Measurements from ENCODE around the gene BLVRA. TPM values are rescaled to one million over a fixed set of nuclear protein-coding genes. Genes with fewer than 3 reads are reported as not detected.
"Not testable (repeated sequence)": the region's sequence is repeated elsewhere in the genome, so short reads cannot be mapped to it uniquely, and the experiment has no call there.

BLVRA gene
- total RNA-seq, 1 donor from 2014 or later = 39.3 TPM

DNA sequence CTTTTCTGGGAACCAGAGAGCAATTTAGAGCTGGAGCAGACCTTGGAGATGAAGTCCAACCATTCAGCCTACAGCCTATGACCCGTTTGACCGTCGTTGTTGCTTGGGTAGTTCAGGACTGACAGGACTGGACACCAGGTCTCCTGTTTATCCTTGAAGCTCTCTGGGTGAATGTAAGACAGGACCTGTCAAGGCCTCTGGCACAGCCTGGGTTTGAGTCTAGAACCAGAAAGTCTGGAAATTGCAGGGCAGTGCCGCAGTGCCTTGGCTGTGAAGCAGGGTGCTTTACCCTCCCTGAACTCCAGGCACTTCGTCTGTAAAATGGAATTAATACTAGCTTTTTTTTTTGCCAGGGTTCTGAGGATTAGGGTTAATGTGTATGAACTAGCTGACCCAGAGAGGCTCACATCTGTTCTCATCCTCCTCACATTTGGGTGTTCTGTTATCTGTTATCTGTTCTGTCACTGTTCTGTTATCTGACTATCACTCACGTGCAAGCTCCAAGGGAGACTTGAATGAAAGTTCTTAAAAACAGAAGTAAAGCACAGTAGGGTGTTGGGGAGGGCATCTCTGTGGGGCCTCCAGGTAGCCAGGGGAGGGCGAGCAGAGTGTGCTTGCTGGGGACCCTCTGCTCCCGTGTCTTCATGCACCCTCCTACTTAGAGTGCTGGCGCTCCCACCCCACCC is 9.9 kb downstream of the BLVRA start:
- DNase-seq (ENCODE audit: extremely low read depth, low read depth, low spot score) = no peak

DNA sequence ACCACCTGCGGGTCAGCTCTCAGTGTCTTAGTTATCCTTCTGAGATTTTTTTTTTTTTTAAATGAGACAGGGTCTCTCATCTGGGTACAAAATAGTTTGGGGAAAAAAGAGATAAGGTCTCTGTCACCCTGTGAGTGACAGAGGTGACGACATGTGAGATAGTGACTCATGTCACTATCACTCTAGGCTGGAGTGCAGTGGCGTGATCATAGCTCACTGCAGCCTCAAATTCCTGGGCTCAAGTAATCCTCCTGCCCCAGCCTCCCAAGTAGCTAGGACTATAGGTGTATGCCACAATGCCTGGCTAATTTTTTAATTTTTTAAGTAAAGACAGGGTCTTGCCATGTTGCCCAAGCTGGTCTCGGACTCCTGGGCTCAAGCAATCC is 10.4 kb downstream of the BLVRA start:
- no peak for DNase-seq (ENCODE audit: extremely low read depth, low read depth, low spot score)

DNA sequence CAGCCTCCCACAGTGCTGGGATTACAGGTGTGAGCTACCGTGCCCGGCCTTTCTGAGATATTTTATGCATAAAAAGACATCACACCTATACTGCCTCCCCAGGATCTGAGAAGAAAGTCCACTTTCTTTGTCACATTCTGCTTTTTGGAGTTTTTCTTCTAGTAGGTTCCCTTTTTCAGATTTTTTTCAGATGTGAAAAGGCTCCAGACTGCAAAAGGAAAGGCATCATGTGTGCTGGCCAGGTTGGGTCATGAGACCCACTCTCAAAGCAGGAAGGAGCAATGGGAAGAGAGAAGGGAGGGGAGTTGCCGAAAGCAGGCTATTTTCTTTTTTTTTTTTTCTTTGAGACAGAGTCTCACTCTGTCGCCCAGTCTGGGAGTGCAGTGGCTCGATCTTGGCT is 10.8 kb downstream of the BLVRA start:
- DNase-seq (ENCODE audit: extremely low read depth, low read depth, low spot score) = no peak

DNA sequence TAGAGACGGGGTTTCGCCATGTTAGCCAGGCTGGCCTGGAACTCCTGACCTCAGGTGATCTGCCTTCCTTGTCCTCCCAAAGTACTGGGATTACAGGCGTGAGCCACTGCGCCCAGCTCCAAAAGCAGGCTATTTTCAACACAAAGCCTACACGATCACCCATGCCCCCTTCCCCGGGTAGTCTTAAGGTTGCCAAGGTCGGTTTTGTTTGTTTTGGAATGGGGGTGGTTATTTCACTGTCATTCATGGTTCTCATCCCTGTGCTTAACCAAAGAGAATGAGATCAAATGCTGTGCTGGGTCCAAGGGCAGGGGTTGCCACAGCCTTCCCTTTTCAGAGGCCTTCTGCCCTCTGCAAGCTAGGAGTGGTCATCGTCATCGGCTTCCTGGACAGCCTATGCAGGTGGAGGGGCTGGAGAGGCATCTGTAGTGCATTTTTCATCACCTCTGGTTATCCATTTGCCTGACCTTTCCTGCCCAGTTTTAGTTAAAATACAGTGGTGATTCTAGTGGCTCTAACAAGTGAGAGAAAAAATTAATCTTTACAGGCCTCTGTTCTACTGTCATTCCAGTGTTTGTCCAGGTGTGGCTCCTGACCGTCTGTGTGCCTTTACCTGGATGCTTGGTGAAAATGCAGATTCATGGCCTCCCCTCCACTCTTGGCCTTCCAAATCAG is 11.4 kb downstream of the BLVRA start:
- no peak for DNase-seq (ENCODE audit: extremely low read depth, low read depth, low spot score)

DNA sequence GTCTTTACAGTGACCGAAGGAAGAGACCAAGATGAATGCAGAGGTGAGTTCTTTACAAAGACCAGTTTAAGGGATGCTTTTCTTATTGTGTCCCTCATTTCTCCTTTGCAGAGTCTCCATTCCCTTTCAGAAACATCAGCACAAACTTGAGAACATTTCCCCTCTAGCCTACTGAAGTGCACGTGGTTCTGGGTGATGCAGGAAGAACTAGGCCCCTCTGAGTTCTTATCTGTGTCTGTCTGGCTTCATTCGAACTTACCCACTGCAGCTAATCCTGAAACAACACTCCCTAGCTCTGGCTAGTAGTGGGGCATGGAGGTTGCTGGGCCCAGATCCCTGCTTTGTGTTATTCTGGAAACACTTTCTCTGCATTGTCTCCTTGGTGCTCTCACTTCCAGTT is 12.6 kb downstream of the BLVRA start:
- DNase-seq (ENCODE audit: extremely low read depth, low read depth, low spot score) = no peak

DNA sequence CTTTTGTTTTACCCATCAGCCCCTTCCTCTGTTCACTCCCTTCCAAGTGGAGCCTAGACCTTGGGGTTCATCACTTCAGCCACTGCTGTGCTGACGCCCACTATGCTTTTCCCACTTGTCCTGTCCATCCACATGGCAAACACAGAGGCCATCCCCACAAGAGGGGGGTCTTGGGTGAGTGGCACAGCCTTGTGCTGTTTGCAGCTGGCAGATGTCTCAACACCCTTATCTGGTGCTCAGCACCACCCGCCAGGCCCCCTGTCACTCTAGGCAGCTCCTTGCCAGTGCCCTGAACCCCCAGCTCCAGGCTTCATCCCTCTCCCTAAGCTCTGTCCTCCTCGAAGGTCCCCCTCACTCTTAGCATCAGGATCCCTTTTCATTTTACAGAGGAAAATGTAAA is 13.1 kb downstream of the BLVRA start:
- DNase-seq (ENCODE audit: extremely low read depth, low read depth, low spot score) = no peak

DNA sequence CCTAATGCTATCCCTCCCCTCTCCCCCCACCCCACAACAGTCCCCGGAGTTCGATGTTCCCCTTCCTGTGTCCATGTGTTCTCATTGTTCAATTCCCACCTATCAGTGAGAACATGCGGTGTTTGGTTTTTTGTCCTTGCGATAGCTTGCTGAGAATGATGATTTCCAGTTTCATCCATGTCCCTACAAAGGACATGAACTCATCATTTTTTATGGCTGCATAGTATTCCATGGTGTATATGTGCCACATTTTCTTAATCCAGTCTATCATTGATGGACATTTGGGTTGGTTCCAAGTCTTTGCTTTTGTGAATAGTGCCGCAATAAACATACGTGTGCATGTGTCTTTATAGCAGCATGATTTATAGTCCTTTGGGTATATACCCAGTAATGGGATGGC is 14.8 kb downstream of the BLVRA start:
- not testable (repeated sequence) for DNase-seq (ENCODE audit: extremely low read depth, low read depth, low spot score)

DNA sequence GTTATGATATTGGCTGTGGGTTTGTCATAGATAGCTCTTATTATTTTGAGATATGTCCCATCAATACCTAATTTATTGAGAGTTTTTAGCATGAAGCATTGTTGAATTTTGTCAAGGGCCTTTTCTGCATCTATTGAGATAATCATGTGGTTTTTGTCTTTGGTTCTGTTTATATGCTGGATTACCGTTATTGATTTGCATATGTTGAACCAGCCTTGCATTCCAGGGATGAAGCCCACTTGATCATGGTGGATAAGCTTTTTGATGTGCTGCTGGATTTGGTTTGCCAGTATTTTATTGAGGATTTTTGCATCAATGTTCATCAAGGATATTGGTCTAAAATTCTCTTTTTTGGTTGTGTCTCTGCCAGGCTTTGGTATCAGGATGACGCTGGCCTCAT is 16.8 kb downstream of the BLVRA start:
- DNase-seq (ENCODE audit: extremely low read depth, low read depth, low spot score) = not testable (repeated sequence)

DNA sequence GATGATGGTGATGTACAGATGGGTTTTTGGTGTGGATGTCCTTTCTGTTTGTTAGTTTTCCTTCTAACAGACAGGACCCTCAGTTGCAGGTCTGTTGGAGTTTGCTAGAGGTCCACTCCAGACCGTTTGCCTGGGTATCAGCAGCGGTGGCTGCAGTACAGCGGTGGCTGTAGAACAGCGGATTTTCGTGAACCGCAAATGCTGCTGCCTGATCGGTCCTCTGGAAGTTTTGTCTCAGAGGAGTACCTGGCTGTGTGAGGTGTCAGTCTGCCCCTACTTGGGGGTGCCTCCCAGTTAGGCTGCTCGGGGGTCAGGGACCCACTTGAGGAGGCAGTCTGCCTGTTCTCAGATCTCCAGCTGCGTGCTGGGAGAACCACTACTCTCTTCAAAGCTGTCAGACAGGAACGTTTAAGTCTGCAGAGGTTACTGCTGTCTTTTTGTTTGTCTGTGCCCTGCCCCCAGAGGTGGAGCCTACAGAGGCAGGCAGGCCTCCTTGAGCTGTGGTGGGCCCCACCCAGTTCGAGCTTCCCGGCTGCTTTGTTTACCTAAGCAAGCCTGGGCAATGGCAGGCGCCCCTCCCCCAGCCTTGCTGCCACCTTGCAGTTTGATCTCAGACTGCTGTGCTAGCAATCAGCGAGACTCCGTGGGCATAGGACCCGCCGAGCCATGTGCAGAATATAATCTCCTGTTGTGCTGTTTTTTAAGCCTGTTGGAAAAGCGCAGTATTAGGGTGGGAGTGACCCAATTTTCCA is 20.0 kb downstream of the BLVRA start:
- not testable (repeated sequence) for DNase-seq (ENCODE audit: extremely low read depth, low read depth, low spot score)

DNA sequence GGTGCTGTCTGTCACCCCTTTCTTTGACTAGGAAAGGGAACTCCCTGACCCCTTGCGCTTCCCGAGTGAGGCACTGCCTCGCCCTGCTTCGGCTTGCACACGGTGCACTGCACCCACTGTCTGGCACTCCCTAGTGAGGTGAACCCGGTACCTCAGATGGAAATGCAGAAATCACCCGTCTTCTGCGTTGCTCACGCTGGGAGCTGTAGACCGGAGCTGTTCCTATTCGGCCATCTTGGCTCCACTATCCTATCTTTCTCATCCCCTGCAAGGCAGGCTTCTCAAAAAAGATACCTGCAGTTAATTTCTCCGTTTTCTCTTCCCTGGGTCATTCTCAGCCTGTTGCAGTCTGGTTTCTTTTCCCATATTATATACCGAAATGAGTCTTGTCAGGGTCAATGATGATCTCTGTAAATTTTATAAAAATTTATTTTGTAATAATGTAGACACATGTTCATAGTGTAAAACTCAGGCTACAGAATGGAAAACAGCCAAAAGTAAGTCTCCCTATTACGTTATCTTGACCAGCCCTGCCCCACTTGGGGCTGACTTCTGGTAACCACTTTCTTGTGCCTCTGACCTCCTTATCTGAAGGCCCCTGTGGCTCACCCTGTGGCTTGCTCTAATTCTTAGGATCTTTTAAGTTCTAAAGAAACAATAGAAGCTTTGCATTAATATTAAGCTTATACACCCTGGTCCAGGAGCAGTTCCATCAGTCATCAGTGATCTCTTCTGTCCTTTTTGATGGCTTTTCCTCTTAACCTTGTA is 20.7 kb downstream of the BLVRA start:
- no peak for DNase-seq (ENCODE audit: extremely low read depth, low read depth, low spot score)

DNA sequence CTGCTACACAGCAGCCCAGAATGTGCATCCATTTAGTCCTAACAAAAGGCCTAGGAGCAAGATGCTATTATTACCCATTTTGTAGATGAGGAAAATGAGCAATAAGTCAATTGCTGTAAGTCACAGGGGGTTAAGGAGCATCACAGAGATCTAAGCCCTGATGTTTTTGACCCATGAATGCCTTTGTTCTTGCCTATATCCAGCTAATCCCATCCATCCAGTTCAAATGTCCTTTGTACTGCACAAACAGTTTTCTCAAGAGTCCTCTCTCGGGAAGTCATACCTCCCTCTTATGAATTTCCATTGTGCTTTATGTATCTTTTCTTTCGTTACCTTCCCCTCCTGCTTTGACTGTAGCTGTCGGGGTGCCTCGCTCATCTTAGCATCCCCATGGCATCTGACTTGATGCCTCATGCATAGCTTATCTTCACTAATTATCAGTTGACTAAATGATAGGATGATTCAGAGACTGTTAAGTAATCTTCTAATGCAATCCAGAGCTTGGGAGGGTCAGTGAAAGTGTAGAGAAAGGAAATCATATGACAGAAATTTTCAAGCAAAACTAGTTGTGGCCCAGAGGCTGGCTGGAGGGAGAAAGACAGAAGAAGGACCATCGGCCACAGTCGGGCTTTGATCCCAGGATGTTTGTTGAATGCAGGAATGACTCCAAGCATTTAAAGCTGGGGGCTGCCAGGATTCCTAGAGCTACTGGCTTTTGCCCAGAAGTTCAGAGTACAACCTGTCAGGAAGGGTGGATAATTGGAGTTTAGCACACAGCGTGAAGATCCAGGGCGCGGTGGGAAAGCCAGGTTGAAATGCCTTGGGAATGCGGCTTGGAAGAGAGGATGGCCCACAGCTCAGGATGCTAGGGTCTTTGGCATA is 23.5 kb downstream of the BLVRA start:
- DNase-seq (ENCODE audit: extremely low read depth, low read depth, low spot score) = no peak

DNA sequence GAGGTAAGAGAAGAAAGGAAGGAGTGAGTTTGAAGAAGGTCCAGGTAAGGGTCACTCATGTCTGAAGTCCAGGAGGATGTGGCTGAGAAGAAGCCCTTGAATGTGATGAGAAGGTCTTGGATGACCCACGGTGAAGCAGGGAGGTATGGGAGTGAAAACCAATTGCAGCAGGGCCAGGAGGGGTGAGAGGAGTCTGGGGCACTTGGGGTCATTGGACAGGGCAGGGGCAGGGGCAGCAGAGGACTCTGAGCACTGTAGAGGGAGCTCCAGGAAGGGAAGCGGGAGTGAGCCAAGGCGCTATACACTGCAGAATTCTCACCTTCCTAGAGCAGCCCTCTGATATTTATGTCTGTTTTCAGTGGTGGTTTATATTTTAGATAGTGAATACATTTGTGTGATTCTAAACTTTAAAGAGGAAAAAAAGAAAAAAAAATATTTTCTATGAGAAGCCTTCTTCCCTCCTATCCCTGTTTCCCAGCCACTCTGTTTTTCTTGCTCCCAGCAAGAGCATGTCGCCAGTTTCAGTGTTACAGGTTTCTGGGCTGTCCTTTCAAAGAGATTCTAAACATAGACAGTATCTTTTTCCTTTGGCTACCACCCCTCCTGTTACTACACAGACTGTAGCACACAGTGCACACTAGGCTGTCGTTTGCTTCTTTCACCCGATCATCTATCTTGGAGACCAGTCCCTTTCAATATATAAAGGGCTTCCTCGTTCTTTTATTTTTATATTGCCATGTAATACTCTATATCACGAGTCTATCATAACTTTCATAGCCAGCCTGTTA is 24.5 kb downstream of the BLVRA start:
- DNase-seq (ENCODE audit: extremely low read depth, low read depth, low spot score) = no peak

DNA sequence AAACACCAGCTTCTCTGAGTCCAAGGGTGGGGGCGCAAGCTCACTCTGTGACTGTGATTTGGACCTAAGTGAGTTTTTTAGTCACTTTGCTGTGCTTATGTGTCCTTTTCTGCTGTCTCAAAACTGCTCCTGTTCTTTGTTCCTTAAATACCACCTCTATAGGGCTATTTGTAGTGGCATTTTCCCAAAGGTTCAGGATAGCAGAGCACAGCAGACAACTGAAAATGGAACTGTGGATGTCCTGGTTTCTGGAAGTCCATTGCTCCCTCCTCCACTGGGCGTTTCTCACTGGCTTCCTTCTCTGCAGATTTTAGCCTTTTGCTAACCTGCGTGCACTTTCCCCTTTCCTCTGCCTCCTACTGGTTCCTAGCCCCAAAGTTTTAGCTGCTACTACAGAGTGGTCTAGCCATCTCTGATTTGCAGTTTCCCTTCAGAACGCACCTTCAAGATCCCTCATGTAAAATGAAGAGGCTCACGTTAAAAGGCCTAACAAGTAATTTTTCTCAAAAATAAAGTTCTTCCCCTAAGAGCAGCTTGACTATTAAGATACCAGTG is 25.6 kb downstream of the BLVRA start:
- DNase-seq (ENCODE audit: extremely low read depth, low read depth, low spot score) = no peak

DNA sequence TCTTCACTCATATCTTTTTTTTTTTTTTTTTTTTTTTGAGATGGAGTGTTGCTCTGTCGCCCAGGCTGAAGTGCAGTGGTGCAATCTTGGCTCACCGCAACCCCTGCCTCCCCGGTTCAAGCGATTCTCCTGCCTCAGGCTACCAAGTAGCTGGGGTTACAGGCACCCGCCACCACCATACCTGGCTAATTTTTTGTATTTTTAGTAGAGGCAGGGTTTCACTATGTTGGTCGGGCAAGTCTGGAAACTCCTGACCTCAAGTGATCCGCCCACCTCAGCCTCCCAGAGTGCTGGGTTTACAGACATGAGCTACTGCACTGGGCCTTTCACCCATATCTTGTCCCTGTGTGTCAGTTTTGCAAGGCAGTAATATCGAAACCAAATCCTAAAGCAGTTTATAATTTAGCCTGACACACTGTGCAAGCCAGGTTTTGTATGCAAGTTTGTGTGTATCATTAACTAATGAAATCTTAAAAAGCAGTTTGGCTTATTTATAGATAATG is 26.2 kb downstream of the BLVRA start:
- not testable (repeated sequence) for DNase-seq (ENCODE audit: extremely low read depth, low read depth, low spot score)

DNA sequence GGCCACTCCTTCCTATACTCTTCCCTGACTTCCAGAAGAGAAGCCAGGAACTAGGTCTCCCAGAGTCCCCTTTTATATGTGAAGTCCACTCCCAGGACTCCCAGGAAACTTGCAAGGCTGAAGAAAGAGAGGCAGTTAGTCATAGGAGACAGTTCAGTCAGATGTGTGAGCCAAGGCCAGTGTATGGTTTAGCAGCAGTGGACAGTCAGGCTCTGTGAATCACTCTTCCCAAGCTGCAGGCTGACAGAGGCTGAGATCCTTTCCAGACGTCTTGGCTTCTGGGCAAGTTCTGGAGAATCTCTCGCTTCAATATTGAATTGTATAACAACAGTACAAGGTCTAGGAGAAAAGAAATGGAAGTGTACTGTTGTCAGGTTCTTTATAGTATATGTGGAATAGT is 26.9 kb downstream of the BLVRA start:
- no peak for DNase-seq (ENCODE audit: extremely low read depth, low read depth, low spot score)

DNA sequence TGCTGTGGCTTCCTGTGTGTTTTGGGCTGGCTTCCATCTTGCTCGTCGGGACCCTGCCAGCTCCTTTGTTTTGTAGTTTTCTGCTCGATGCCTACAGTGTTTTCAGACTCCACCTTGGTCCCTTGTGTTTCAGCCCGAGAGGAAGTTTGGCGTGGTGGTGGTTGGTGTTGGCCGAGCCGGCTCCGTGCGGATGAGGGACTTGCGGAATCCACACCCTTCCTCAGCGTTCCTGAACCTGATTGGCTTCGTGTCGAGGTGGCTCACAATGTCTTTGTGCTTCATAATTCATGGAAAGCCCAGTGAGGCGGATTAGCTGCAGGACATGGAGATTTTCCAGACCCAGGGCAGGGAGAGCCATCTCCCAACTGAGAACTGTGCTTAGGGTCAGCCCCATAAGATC is 29.3 kb downstream of the BLVRA start:
- no peak for DNase-seq (ENCODE audit: extremely low read depth, low read depth, low spot score)

DNA sequence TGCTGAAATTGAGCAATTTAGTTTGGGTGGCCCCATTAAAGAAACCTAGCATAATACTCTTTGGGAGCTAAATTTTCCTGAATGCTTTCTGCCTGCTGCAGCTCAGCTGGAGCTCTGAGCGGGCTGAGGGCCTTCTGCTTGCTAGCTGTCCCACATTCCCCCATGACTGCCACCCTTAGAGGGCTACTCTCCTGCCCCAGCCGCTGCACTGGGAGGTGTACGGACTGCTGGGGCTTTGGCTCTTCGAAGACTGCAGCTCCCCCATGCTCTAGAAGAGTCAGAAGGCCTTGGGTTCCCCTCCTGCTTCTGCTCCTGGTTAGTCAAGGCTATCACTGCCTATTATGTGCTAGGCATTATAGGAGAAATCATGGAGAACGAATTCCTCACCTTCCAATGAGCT is 31.5 kb downstream of the BLVRA start:
- DNase-seq (ENCODE audit: extremely low read depth, low read depth, low spot score) = no peak

DNA sequence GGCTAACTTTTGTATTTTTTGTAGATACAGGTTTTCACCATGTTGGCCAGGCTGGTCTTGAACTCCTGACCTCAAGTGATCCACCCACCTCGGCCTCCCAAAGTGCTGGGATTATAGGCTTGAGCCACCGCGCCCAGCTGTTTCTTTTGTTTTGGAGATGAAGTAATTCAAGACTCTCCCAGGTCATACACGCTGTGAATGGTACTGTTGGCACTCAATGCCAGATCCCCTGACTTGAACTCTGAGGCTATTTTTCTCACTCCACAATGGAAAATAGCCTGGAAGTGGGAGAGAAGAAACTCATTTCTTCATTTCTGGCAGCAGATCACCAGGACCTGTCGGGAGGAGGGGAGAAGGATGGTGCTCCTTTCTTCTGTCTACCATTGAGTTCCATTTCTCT is 32.4 kb downstream of the BLVRA start:
- DNase-seq (ENCODE audit: extremely low read depth, low read depth, low spot score) = no peak

DNA sequence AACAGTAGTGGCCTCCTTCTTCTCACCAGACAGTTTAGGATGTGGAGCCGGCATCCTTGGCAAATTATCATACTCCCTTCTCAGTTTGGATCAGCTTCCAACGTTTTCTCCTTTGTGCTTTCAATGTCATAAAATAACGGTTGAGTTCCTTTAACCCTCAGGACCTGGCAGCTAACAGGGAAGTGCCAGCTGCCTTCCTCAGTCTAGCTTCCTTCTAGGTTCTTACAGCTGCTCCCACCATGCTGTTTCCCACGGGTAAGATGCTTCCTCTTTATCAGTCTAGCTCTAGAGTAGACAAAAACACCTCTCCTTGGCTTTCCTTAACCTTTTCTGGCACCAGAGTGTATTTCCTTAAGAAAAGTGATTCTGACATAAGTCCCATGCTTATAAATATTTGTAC is 33.2 kb downstream of the BLVRA start:
- no peak for DNase-seq (ENCODE audit: extremely low read depth, low read depth, low spot score)
